ENCODE data around the gene ERCC4.

ERCC4 gene

GRCh38 chr16:13992322-13992721 is 72.4 kb downstream of the ERCC4 start:
- Mint-ChIP-seq H3K36me3 (ENCODE audit: low read depth) (no peaks in the 10 kb centered on the region), H3K27ac (no peak overlapping the region), H3K4me1 (peaks cover 9% of the 10 kb centered on the region), H3K27me3 (ENCODE audit: low read depth, poor library complexity) (peaks cover 20% of the 10 kb centered on the region), H3K9me3 (no peaks in the 10 kb centered on the region), H3K4me3 (no peak overlapping the region)
- TF ChIP-seq CTCF (IDR thresholded peaks at IDR 0.05), result no peak
- DNase-seq, result no peak

- Mint-ChIP-seq H3K9me3 (no peaks in the 10 kb centered on the region), H3K4me1 (peaks cover 13% of the 10 kb centered on the region), H3K36me3 (ENCODE audit: low read depth) (no peaks in the 10 kb centered on the region), H3K4me3 (no peak overlapping the region), H3K27me3 (ENCODE audit: low read depth, poor library complexity) (peaks cover 19% of the 10 kb centered on the region), H3K27ac (no peak overlapping the region)
- no peak for TF ChIP-seq CTCF (IDR thresholded peaks at IDR 0.05)
- no peak for DNase-seq
Measured at GRCh38 chr16:13992976-13993375, 73.0 kb downstream of the ERCC4 start.

- no peak for TF ChIP-seq CTCF (IDR thresholded peaks at IDR 0.05)
- DNase-seq, result no peak
- Mint-ChIP-seq H3K27ac (no peak overlapping the region), H3K27me3 (ENCODE audit: low read depth, poor library complexity) (peaks cover 10% of the 10 kb centered on the region), H3K4me1 (peaks cover 25% of the 10 kb centered on the region), H3K9me3 (no peaks in the 10 kb centered on the region), H3K4me3 (no peak overlapping the region), H3K36me3 (ENCODE audit: low read depth) (no peaks in the 10 kb centered on the region)
Measured at GRCh38 chr16:13994239-13995106, 74.5 kb downstream of the ERCC4 start.

DNA sequence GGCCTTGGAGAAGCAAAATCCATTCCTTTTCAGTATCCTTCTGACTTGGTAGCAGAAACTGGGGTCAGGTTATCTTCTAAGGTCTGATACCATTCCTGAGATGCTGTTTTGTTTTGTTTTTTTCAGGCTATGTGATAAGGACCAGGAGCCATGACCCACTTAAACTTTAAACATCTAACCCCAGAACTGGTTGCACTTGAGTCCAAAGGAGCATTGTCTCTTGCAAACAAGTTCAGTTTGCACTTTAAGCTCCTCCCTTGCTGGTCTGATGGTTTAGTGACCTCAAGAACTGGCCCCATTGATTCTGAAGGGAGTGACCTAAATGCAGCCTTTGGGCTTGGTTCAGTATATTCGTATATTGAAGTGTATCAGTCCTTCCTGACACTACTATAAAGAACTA is 75.2 kb downstream of the ERCC4 start:
- no peak for DNase-seq
- Mint-ChIP-seq H3K27me3 (ENCODE audit: low read depth, poor library complexity) (peaks cover 13% of the 10 kb centered on the region), H3K36me3 (ENCODE audit: low read depth) (no peaks in the 10 kb centered on the region), H3K4me1 (peaks cover 32% of the 10 kb centered on the region), H3K9me3 (no peaks in the 10 kb centered on the region), H3K4me3 (no peak overlapping the region), H3K27ac (no peak overlapping the region)
- TF ChIP-seq CTCF (IDR thresholded peaks at IDR 0.05), result no peak

- Mint-ChIP-seq H3K36me3 (ENCODE audit: low read depth) (no peaks in the 10 kb centered on the region), H3K27ac (no peak overlapping the region), H3K4me3 (no peak overlapping the region), H3K4me1 (peaks cover 41% of the 10 kb centered on the region), H3K27me3 (ENCODE audit: low read depth, poor library complexity) (peaks cover 17% of the 10 kb centered on the region), H3K9me3 (no peaks in the 10 kb centered on the region)
- TF ChIP-seq CTCF (IDR thresholded peaks at IDR 0.05), result no peak
- DNase-seq, result no peak
Measured at GRCh38 chr16:13996778-13997288, 76.9 kb downstream of the ERCC4 start.

- Mint-ChIP-seq H3K9me3 (no peaks in the 10 kb centered on the region), H3K27ac (no peak overlapping the region), H3K36me3 (ENCODE audit: low read depth) (no peaks in the 10 kb centered on the region), H3K27me3 (ENCODE audit: low read depth, poor library complexity) (peaks cover 16% of the 10 kb centered on the region), H3K4me3 (no peak overlapping the region), H3K4me1 (peaks cover 48% of the 10 kb centered on the region)
- no peak for DNase-seq
- TF ChIP-seq CTCF (IDR thresholded peaks at IDR 0.05), result no peak
Measured at GRCh38 chr16:13997526-13997925, 77.6 kb downstream of the ERCC4 start.

Measured in nephron progenitor cell (in vitro differentiated cells).